Measurements from ENCODE around the gene BASP1. TPM values are rescaled to one million over a fixed set of nuclear protein-coding genes. Genes with fewer than 3 reads are reported as not detected.

BASP1 gene
- total and polyA plus RNA-seq, 10 of the 15 experiments (the other 5 are each of a cell fraction or from before 2014, with no cell fraction given) = 27.3 to 190 (median 102) TPM

DNA sequence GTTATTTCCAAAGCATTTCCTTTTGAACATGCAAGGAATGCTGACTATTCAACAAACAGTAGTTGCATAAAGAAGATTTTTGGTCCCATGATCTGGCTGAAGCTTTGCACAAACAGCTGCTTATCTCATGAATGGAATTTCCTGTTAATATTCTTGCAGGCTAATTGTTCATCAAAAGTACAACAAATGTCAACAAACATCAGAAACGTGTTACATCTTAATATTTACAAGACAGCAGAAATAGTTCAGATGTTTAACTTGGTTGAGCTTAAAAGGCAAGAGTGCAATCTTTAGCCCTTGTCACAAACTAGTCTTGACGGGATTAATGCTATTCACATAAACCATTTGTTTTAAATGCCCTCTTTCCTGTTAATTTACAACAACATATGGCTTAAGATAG lies 47.9 kb upstream of the BASP1 start:
- Histone ChIP-seq H2AFZ (ENCODE audit: control insufficient read depth, low read depth, low read length) (no peak overlapping the region), H3K9me3 (replicated peaks; ENCODE audit: control insufficient read depth, insufficient read depth, low read length) (no peaks in the 10 kb centered on the region), H3K36me3 (ENCODE audit: control insufficient read depth in 2 of 2, insufficient read depth in 2 of 2, low read length in 1 of 2) (no peaks in the 10 kb centered on the region), H3K79me2 (ENCODE audit: control insufficient read depth, insufficient read depth, low read length) (no peaks in the 10 kb centered on the region), H3K4me1 (ENCODE audit: control insufficient read depth, insufficient read depth, low read length) (no peaks in the 10 kb centered on the region), H4K20me1 (ENCODE audit: control insufficient read depth, insufficient read depth) (no peaks in the 10 kb centered on the region), H3K4me3 (no peak overlapping the region), H3K27me3 (replicated peaks in 1 of 2; ENCODE audit: control insufficient read depth in 2 of 2, insufficient read depth in 2 of 2, low read length in 1 of 2) (no peaks in the 10 kb centered on the region), H3K27ac (ENCODE audit: control insufficient read depth, insufficient read depth) (no peak overlapping the region), H3K4me2 (ENCODE audit: control insufficient read depth, insufficient read depth) (no peak overlapping the region), H3K9ac (ENCODE audit: control insufficient read depth, insufficient read depth, low read length) (no peak overlapping the region)
- in situ Hi-C loops (cut with MboI) (no loop called here), intact Hi-C loops (cut with micrococcal nuclease; ENCODE audit: unreplicated experiment) (no loop called here)
- ChIA-PET RAD21 (ENCODE audit: unreplicated experiment) (no interaction called here), CTCF (no interaction called here), POLR2A (no interaction called here), SMC1A (ENCODE audit: uncharacterized antibody, unreplicated experiment) (no interaction called here)
- ATAC-seq (no peak), DNase-seq (ENCODE audit: low read depth, low spot score) (no peak), FAIRE-seq (no peak)
- 0% methylated on average over 2 of the region's 2 CpGs for WGBS (ENCODE audit: insufficient coverage, insufficient replicate concordance, low lambda C conversion rate, missing lambda C conversion rate)
- no TSS peak for BruUV-seq (replicated peaks)
- no peak for TF ChIP-seq STAT3 (IDR thresholded peaks at IDR 0.05; ENCODE audit: low read depth, low read length)
- no peak for TF ChIP-seq ZNF622 (IDR thresholded peaks at IDR 0.05)
- TF ChIP-seq ZNF217 (IDR thresholded peaks at IDR 0.05) = no peak
- TF ChIP-seq POLR2A (IDR thresholded peaks at IDR 0.05; ENCODE audit: low read depth, low read length) = no peak
- no peak for TF ChIP-seq YBX1 (IDR thresholded peaks at IDR 0.05)
- TF ChIP-seq PAX5 (IDR thresholded peaks at IDR 0.05; ENCODE audit: borderline replicate concordance, low read depth, low read length) = no peak
- no peak for TF ChIP-seq ZNF687 (IDR thresholded peaks at IDR 0.05)
- TF ChIP-seq, protein P1, sequence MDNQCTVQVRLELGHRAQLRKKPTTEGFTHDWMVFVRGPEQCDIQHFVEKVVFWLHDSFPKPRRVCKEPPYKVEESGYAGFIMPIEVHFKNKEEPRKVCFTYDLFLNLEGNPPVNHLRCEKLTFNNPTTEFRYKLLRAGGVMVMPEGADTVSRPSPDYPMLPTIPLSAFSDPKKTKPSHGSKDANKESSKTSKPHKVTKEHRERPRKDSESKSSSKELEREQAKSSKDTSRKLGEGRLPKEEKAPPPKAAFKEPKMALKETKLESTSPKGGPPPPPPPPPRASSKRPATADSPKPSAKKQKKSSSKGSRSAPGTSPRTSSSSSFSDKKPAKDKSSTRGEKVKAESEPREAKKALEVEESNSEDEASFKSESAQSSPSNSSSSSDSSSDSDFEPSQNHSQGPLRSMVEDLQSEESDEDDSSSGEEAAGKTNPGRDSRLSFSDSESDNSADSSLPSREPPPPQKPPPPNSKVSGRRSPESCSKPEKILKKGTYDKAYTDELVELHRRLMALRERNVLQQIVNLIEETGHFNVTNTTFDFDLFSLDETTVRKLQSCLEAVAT (IDR thresholded peaks at IDR 0.05) = no peak
- TF ChIP-seq PML (IDR thresholded peaks at IDR 0.05; ENCODE audit: low read length) = no peak
- TF ChIP-seq, protein P2, sequence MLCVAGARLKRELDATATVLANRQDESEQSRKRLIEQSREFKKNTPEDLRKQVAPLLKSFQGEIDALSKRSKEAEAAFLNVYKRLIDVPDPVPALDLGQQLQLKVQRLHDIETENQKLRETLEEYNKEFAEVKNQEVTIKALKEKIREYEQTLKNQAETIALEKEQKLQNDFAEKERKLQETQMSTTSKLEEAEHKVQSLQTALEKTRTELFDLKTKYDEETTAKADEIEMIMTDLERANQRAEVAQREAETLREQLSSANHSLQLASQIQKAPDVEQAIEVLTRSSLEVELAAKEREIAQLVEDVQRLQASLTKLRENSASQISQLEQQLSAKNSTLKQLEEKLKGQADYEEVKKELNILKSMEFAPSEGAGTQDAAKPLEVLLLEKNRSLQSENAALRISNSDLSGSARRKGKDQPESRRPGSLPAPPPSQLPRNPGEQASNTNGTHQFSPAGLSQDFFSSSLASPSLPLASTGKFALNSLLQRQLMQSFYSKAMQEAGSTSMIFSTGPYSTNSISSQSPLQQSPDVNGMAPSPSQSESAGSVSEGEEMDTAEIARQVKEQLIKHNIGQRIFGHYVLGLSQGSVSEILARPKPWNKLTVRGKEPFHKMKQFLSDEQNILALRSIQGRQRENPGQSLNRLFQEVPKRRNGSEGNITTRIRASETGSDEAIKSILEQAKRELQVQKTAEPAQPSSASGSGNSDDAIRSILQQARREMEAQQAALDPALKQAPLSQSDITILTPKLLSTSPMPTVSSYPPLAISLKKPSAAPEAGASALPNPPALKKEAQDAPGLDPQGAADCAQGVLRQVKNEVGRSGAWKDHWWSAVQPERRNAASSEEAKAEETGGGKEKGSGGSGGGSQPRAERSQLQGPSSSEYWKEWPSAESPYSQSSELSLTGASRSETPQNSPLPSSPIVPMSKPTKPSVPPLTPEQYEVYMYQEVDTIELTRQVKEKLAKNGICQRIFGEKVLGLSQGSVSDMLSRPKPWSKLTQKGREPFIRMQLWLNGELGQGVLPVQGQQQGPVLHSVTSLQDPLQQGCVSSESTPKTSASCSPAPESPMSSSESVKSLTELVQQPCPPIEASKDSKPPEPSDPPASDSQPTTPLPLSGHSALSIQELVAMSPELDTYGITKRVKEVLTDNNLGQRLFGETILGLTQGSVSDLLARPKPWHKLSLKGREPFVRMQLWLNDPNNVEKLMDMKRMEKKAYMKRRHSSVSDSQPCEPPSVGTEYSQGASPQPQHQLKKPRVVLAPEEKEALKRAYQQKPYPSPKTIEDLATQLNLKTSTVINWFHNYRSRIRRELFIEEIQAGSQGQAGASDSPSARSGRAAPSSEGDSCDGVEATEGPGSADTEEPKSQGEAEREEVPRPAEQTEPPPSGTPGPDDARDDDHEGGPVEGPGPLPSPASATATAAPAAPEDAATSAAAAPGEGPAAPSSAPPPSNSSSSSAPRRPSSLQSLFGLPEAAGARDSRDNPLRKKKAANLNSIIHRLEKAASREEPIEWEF (IDR thresholded peaks at IDR 0.05; ENCODE audit: insufficient replicate concordance, low read depth, low read length) = no peak
- TF ChIP-seq REST (IDR thresholded peaks at IDR 0.05; ENCODE audit: low read depth, low read length) = no peak
